DMS53 treated with DMSO at 0.1 percent for 48 hours (cell line): ENCODE results near the gene CLPSL2.

Experiments
- DNase-seq: peaks from one replicate; lab custom pipeline; 2025; ENCODE audit not compliant: unreplicated experiment; lab: John Stamatoyannopoulos, UW

Gene CLPSL2

DNA sequence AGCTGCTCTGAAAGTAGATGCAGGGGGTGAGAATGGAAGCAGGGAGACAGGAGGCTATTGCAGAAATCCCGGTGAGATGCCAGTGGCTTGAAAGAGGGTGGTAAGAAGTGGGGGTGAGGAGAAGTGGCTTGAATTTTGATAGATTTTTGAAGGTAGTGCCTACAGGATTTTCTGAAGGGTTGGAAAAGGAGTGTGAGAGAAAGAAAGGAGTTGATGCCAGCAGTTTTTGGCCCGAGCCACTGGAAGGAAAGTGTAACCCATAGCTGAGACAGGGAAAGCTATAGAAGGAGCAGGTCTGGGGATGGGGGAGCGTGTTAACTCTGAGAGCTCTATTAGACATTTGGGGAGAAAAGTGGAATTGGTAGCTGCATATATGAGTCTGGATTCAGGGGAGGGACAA is 29.9 kb upstream of the CLPSL2 start:
- DNase-seq, result no peak

DNA sequence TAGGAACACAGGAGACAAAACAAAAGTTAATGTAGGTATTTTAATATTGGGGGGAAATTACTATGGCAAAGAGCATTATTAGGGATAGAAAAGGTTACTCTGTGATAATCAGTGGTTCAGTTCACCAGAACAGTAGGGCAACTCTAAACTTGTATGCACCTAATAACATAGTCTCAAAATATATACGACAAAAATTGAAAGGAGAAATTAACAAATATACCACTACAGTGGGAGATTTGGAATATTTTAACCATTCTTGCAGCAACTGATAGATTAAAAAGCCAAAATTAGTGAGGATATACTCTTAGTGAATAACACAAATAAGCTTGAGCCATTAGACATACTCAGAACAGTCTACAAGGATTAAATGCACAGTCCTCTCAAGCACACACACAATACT is 28.5 kb upstream of the CLPSL2 start:
- DNase-seq, result no peak

DNA sequence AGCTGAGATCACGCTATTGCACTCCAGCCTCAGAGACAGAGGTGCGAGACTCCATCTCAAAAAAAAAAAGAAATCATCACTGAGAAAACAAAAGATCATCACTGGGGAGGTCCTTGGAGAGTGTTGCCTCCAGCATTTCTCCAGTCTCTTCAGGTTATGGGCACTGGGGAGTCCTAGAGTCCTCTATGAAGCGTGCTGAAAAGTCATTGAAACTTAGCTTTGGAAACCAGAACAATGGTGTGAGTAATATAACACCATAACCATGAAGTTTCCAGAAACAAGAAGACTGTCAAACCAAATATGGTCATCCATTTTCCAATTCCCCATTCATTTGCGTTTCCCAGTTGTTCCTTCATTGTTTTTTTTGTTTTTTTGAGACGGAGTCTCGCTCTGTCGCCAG is 25.8 kb upstream of the CLPSL2 start:
- DNase-seq, result no peak

DNA sequence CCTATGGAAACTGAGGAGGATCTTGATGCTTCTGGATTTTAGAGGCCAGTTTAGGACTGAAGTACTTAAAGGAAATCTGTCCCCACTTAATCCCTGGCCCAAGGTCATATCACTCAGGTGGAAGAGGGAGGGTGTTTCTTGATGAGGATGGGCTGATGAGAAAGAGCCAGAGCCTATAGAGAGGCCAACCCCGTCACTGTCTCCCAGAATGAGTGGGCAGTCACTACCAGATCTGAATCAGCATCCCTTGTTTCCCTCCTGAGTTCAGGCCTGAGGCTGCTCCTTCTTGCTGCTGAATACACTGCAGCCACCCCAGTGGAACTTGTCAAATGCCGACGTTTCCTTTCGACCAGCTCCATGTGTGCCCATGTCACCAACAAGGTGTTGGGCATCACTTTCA is 24.8 kb upstream of the CLPSL2 start:
- no peak for DNase-seq

DNA sequence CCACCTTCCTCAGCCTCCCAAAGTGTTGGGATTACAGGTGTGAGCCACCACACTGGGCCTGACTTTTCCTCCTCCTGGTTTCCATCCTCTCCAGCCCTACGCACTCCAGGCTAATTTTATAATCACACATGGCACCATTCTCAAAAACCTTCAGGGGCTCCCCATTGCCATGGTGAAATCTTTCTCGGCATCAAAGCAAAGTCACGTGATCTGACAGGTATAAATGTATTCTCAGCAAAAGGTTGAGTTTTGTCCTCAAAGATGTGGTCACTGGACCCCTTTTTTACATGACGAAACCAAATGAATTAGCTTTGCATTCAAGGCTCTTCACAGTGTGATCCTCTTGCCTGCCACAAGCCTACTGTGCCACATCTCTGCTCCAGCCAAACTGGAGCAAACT is 24.1 kb upstream of the CLPSL2 start:
- no peak for DNase-seq

DNA sequence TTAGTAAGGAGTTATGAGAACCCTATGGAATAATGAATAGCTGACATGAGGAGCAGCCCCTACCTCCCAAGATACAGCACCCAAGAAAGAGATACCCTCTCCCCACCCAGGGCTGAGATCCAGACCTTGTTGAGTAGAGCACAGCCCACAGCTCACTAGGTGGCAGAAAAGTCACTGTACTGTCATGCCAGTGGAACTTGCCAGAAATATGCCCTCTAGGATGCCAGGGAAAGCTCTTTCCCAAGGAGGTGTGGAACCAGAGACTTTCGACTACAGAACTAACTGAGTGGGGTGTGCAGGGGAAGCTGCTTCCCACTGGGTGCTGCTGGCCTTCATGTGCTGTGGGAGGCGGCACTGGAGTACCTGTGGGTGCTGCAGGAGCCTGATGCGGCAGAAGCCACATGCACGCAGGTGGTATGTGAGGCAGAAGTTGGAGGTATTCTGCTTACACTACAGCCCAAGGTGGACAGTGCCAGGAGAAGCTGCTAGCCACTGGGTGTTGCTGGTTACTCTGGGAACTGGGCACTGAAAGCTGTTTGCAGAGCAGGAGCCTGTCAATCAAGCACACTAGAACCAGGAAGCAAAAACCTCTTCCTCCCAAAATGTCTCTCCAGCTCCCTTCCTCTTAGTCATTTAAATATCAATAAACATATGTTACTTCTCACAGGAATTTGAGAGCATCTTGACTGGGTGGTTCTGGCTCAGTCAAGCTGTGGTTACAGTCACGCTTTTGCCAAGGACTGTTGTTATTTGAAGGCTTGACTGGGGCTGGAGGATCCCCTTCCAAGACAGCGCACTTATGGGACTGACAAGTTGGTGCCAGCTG is 21.7 kb upstream of the CLPSL2 start:
- peak; percentile 66 for DNase-seq

DNA sequence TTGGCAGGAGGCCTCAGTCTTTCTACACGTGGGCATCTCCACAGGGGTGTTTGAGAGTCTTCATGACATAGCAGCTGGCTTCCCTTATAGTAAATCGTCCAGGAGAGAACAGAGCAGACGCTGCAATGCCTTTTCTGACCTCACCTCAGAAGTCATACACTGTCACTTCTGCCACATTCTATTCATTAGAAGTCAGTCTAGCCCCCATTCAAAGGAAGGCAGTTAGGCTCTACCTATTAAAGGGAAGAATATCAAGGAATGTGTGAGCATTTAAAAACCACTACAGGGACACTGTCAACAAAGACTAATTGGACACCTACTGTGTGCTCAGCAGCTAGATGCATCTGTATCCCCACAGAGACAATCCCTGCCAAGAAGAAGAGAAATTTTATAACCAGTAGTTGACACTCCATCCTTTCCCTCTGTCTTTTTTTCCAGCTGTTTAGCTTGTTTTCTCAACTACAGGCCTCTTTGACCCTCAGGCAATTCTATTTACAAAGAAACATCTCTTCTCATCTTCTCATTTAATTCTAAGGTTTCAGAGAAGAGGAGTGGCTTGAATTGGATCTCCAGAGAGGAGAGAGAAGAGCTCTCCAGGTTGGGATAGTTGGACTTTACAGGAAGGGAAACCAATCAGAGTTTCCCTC is 21.0 kb upstream of the CLPSL2 start:
- DNase-seq, result no peak

DNA sequence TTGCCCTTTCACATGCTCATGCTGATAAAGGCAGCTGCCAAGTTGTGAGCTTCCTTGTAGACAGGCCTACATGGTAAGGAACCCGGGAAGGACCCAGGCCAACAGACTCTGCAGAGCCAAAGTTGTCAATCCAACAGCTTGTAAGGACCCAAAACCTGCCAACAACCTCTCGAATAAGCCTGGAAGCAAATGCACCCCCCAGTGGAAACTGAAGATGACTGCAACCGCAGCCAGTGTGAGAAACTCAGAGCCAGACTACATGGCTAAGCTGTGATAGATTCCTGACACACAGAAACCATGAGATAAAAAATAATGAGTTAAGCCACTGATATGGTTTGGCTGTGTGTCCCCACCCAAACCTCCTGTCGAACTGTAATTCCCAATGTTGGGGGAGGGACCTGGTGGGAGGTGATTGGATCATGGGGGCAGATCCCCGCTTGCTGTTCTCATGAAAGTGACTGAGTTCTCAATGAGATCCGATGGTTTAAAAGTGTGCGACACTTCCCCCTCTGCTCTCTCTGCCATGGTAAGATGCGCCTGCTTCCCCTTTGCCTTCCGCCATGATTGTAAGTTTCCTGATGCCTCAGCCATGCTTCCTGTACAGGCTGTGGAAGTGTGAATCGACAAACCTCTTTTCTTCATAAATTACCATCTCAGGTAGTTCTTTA is 18.8 kb upstream of the CLPSL2 start:
- no peak for DNase-seq

DNA sequence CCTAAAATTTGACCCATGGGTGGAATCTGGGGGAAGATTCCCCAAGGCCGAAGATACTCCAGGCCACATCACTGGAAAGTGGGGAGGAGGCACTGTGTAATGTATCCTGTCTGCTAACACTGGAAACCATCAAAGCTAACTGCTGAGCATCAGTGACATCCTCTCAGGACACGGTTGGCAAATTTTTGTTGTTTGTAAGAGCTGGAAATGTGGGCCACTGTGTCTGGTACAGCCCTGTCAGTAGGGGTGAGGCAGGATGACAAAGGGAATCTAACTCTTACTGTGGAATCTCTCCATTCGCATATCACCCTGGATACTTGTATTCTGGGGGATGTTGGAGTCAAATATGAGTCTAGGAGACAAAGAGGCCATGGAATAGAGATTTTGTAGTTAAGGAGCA is 17.0 kb upstream of the CLPSL2 start:
- no peak for DNase-seq

DNA sequence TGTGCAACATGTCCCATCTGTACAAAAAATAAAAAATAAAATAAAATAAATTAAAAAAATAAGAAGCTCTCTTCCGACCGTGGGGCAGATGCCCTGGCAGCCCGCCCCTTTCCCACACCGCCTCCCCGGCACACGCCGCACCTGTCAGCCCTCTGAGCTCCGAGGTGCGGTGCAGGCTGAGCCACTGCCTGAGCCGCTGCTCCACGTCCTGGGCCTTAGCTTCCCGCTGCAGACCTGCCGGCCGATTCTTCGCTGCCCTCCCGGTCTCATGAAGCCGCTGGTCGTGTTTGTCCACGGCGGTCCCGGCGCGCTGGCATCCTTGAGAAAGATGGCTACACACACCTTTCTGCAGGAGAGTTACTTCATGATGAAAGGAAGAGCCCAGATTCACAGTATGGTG is 10.7 kb upstream of the CLPSL2 start:
- DNase-seq, result no peak

DNA sequence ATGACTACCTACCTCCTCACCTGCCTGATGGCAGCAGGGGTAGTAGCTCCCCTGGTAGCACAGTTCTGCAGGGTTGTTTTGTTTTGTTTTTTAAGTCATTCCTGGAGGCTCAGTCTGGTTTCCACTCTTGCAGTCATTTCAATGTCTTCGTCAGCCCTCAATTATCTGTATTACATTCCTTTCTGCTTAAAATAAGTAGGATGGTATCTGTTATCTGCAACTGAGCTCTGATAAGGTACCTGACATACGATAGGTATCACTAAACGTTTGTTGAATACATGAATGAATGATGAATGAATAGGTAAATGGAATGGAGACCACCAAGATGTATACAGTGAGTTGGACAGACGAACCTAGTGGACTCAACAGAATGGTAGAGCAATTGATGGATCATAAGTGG is 7.2 kb upstream of the CLPSL2 start:
- no peak for DNase-seq

DNA sequence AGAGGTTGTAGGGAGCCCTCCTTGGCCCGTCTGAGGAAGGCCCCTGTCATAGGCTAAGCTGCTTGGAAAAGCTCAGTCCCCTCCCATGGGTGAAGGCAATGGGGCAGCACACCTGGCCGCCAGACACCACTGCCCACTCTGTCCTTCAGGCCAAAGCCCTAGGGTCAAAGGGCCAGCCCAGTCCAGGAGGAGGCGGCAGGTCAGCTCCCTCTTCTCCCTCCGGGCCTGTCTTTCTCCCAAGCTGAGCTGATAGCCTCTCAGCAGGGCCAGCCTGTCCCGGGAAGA is 5.1 kb upstream of the CLPSL2 start:
- DNase-seq, result no peak

DNA sequence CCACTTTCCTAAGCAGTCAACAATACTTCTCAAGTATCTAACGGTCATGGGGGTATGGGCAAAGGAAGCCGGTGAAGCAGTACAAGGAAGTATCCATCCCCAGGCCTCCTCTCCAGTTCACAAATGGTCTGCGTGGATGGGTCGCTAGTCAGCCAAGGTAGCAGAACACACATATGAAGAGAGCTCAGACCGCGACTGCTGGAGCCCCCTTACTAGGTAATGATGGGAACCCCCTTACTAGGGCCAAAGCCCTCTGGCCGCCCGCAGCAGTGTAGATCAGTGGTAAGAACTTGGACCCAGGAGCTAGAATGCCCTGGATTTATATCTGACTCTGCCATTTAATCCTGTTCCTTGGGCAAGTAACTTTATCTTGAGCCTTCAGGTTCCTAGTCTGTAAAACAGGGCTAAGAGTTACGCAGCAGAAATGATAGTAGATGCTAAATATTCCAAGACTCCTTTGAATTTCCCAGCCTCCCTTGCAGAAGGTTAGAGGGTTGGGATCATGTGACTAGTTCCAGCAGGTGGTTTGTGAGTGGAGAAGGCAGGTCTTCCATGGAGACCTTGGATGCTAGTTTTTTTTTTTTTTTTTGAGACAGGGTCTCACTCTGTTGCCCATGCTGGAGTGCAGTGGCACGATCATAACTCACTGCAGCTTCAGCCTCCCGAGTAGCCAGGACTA is 2.1 kb upstream of the CLPSL2 start:
- DNase-seq, result no peak

DNA sequence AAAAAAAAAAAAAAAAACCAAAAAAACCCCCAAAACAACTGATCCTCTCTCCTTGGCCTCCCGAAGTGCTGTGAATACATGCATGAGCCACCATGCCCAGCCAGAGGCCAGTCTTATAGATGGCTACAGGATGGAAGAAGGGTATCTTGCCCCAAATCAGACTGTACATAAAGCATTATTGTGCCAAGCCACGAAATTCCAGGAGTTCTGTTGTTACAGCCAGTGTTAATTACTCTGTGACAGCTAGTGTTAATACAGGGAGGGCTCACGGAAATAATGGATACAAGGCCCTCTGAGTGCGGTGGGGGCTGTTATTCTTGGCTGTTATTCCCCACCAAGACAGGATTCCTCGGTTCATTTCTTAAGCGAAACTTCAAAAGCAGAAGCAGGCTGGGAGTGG is 1.4 kb upstream of the CLPSL2 start:
- no peak for DNase-seq

DNA sequence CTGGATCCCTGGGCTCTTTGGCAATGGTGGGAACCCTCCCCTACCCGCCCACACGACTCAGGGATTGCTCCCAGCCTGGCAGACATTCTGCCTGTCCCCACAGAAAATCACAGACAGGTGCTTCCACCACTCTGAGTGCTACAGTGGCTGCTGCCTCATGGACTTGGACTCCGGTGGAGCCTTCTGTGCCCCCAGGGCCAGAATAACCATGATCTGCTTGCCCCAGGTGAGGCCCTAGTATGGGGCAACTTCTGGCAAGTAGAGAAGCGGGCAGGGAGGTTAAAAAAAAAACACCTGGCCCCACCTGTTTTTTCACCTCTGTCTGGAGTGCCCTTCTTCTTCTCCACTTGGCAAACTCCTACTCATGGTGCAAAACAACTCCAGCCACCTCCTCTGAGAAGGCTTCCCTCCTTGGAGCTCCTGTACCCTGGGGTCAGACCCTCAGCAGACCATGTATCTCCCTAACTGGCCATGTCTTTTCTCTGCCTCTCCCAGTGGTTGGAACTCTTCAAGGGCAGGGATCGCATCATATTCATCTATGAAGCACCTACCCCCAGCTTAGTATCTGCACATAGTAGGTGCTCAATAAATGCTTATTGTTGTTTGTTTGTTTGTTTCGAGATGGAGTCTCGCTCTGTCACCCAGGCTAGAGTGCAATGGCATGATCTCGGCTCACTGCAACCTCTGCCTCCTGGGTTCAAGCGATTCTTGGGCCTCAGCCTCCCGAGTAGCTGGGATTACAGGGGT is 1.1 kb downstream of the CLPSL2 start:
- no peak for DNase-seq

DNA sequence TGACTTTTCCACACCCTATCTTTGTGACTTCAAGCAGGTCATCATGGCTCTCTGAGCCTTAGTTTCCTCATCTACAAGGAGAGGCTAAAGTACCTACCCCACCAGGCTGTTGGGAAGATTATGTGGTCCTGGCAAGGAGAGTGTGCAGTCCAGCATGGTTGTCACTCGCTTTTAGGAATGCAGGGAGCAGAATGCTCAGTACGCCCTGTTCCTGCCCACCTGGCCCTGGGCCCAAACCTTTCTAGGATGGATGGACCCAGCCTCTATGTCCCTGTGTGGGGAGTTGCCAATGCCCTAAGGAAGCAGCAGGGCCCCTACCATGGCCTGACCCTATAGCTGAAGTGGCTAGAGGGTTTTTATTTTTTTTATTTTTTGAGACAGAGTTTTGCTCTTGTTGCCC is 2.0 kb downstream of the CLPSL2 start:
- no peak for DNase-seq

DNA sequence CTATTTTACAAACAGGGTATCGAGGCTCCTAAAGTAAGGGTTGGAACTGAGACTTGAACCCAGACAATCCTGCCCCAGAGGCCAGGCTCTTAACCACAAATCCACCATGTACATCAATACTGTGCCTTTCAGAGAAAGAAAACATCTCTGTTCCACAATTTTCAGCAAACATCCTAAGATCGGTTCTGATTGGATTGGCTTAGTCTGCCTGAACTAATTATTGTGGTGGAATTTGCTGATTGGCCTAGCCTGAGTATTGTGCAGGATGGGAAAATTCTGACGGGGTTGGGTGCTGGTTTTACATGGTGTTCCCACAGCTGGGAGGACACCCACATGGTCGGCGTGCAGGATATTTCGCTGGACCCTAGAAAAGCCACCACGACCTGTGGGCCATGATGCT is 4.3 kb downstream of the CLPSL2 start, which contains the start of gene CLPSL1:
CLPSL1 (plus strand) TSS at position 301 of the 400 bp plus-strand sequence; CDS start at position 393, 92 bp downstream.
- no peak for DNase-seq

DNA sequence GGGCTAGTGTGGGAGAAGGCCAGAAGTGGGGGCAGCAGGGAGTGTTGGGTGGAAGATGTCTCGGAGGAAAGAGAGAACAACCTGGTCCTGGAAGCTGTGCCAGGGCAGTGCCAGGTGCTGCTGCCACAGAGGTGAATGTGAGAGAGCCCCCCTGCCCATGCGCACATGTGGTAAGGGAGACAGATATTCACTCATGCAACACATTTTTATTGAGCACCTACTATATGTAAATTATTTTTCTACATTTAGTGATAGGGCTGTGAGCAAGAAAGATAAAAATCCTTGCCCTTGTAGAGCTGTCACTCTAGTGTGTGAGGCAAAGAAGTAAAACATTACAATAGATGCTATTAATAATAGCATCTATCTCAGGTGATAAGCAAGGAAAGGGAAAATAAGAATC is 4.9 kb downstream of the CLPSL2 start:
- DNase-seq, result no peak

DNA sequence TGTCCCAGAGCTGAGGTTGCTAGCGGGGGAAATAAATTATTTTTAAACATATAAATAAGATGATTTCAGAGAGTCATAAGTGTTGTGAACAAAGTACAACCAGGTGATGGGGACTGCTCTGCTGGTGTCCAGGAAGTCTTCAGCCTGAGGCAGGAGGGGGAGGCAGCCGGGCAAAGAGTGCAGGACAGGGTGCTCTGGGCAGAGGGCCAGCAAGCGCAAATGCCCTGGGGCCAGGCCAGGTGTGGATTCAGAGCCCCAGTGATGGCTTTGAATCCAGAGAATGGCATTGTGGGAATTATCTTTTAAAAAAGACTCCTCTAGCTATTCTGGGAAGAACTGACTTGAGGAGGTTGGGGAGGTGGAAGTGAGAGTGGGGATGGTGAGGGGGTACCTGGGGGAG is 6.0 kb downstream of the CLPSL2 start:
- DNase-seq, result no peak

DNA sequence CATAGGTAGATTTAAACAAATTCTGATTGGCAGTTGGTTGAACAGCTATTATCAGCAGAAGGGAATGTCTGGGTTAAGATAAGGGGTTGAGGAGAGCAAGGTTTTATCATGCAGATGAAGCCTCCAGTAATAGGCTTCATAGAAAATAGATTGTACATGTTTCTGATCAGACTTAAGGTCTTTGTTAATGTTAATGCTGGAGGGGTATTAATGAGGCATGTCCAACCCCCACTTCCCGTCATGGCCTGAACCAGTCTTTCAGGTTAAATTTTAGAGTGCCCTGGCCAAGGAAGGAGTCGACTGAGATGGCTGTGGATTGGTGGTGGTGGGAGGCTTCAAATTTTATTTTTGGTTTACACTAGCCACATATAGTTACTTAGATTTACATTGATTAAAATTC is 7.8 kb downstream of the CLPSL2 start:
- DNase-seq, result no peak

DNA sequence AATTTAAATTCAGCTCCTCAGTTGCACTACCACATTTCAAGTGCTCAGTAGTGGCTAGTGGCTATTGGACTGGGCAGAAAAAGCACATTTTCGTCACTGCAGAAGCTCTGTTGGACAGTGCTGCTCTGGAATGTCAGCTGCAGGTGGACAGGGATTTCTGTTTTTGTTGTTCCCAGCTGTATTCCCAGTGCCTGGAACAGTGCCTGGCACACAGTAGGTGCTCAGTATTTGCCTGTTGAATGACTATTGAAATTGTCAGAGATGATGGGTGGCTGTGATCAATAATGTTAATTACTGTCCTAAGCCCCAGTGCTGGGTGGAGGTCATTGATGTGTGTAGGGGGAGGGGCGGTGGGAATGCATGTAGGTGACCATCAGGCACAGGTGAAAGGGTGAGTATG is 9.9 kb downstream of the CLPSL2 start:
- no peak for DNase-seq
